Stimulated activated CD8-positive, alpha-beta memory T cell treated with anti-CD3 and anti-CD28 coated beads, Interleukin-7, amount 100 ng/mL, for 1 hour (primary cell): ENCODE measurements around the gene KCNH4.

Experiments
- DNase-seq, 2 donors: peaks; one replicate each; pipeline ENCODE4 v3.0.0-alpha.2; 2020; ENCODE audit warnings: low read depth in 2 of 2

Gene KCNH4

DNA sequence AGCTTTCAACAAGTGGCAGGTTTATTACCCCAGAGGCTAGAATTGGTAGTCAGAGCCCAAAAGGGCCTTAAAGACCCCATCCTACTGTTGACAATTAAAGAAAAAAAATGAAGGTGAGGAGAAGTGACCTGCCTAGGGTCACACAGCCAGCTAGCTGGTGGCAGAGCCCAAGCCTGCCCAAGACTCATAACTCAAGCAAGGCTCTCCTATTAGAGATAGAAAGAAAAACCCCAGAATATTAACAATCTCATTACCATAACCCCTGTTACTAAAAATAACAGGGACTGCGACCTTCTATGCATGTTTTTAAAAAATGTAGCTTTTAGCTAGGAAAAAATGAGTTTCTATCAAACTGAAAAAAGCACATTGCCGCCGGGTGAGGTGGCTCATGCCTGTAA, 44.3 kb downstream of the KCNH4 start:
- no peak for DNase-seq

DNA sequence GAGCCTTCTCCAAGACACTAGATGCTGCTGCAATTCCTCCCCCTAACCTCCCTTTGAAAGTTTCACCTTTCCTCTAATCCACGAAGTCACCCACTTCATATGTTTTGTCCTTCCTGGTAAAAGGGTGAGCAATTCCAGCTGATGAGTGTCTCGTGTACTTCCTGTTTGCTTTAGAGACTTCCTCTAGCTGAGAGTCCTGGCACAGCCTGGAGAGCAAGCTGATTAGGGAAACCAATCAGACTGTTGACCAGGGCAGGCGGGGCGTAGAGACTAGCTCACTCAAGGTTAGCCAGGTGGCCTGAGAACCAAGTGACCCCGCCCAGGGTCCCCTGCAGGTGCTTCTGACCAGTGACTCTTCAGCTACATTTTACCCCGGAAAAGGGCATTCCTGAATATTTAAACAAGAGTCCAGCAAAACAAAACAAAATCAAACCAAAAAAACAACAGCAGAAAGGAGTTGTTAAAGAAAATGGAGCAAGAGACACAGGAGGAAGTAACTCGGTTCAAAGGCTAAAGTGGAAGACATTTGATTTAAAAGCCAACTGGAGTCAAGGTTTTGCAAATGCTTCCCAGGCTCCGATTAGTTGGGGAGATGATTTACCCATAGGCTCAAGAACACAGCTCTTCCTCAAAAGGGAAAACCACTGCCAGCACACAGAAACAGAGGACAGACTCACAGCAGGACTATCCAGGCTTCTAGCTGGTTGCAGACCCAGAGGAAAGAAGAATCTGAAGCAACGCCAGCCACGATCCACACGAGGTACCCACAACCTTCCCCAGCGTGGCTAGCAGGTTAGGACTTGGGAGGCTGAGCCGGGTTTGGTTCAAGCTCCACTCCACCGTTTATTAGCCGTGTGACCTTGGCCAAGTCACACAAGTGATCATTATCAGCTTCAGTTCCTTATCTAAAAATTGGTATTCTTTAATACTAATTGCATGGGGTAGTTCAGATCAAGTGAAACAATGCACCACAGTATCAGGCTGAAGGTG, 45.0 kb downstream of the KCNH4 start:
- DNase-seq, result no peak

- no peak for DNase-seq
Measured at GRCh38 chr17:42135151-42135550, 45.8 kb downstream of the KCNH4 start.

DNA sequence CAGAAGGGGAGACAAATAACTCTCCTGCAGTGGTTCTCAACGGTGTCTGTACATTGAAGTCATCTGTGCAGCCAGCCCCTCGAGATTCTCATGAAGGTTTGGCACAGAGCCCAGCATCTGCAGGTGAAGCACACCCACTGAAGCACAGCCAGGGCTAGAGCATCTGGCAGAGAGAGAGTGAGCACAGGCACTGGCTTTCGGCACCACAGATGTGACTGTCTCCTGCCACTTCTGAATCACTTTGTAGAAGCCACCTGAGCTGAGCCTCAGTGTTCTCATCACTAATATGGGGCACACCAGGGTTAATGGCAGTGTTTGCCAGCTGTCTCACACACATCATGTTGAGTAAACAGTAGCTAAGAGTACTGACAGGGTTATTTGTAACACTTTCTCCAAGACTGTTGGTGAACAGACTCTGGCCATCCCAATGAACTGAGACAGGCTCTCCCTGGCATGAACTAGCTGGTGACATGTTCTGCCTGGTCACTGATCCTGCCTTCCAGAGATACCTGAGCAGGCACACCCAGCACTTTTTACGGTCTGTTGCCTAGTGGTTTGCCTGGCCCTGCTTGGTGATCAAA, 47.4 kb downstream of the KCNH4 start:
- DNase-seq, result no peak

GRCh38 chr17:42132941-42133340, 48.0 kb downstream of the KCNH4 start:
- DNase-seq, result no peak

DNA sequence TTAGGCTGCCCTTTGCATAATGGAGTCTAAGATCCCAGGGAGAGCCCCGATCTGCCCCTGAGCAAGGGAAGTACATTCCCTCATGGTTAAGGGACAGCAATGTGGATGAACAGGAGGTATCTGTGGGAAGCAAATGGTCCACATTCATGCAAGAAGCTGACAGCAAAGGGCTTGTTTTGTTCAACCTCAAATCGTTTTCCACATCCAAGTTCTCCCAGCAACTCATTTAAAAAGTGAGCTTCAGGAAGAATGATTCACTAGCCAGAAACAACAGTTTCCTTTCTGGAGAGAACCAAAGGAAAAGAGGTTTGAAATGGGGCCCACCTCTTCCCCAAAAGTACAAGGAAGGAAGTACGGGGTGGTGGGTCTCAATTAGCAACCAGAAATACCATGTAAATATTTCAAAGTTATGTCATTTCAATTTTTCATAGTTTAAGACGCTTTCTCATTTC, 48.9 kb downstream of the KCNH4 start:
- no peak for DNase-seq

DNA sequence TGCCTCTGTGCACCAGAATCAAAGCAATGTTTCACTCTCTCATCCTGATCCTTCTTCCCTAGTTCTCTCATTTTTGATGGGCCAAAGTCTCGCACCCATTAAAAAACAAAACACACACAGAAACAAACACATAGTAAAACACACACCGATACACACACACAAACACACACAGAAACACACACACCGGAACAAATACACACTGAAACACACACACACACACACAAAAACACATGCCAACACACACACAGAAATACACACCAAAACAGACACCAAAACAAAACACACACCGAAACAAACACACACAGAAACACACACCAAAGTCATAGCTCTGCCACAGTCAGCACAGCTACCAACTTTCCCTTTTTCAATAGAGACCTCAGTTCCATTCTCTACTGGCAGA, 49.7 kb downstream of the KCNH4 start:
- DNase-seq, result no peak

GRCh38 chr17:42130310-42130936, 50.5 kb downstream of the KCNH4 start:
- DNase-seq, result no peak

DNA sequence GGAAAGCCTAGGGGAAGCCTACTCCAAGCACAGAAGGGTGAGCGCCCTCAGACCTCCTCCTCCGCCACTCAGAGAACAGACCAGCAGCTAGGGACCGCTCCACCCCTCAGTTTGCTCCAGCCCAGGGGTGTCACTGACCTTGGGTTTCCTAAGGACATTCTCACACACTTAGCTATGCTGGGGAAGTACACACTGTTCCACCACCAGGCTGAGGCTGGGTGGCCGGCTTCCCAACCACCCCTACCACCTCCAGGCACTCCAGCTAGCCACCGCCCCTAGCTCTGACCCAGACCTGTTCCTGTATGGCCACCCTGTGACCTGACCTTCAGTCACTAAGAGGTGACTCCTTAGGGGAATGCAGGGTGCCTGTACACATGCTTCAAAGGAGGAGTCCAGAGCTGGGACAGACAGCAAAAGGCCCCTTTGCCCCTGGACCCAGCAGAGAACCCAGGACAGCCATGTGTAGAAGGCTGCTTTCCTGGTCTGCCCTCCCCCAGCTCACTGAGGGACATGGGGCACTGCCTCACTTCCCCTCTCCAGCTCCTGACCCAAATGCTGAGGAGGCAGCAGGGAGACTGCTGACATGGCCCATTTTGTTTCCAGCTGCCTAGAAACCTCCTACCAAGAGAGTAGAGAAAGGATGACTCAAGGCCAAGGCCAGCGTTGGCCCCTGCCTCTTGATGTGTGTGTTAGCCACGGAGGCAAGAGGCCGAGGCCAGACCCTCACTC, 51.7 kb downstream of the KCNH4 start:
- no peak for DNase-seq

GRCh38 chr17:42127414-42127813, 53.5 kb downstream of the KCNH4 start:
- DNase-seq, result no peak

GRCh38 chr17:42126836-42127235, 54.1 kb downstream of the KCNH4 start:
- no peak for DNase-seq

- no peak for DNase-seq
Measured at GRCh38 chr17:42125565-42125964, 55.4 kb downstream of the KCNH4 start.

DNA sequence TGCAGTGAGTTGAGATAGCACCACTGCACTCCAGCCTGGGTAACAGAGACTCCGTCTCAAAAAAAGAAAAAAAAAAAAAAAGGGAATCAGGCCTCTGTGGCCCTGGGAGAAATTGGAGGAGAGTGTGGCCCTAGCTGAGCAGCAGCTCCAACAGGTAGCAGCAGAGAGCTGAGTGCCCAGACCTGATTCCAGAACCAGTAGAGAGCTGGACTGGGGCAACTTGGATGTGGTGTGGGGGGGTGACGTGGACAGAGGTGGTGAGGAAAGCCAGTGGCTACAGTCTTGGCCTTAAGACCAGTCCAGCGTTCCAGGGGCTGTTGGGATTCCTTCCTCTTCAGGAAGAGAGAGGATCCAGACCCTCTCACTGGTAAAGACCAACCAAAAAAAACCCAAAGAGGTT, 56.7 kb downstream of the KCNH4 start:
- no peak for DNase-seq

GRCh38 chr17:42122371-42123303, 58.3 kb downstream of the KCNH4 start, which contains the start of gene HSPB9:
TSS of gene HSPB9 (plus strand) at chr17:42122804. CDS start at chr17:42122851, 47 bp downstream.
- DNase-seq, result no peak

- DNase-seq, result peak; percentile 45 to 56
Measured at GRCh38 chr17:42120770-42121769, 59.9 kb downstream of the KCNH4 start, which contains the start of gene KAT2A. TSS of gene KAT2A (minus strand) at chr17:42121367. CDS start at chr17:42121304, 63 bp downstream.

- DNase-seq, result no peak
Measured at GRCh38 chr17:42120161-42120769, 60.7 kb downstream of the KCNH4 start.

GRCh38 chr17:42119301-42119700, 61.6 kb downstream of the KCNH4 start:
- no peak for DNase-seq

DNA sequence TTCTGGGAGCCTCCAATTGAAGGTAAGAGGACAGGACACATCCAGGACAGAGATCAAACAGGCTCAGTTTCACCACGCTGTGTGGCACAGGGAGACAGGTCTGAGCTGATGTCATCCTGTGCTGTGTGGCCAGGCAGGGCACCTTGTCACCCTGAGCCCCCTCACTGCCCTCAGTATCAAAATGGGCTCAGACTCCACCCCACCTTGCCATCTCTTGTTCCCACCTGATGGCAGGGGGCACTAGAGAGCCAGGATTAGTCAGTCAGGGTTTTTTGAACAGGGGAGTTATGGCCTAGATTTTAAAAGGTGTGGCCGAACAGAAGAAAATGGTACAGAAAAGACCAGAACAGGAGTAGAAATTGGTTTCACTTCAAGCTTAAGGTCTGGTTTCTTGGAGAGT, 62.4 kb downstream of the KCNH4 start:
- DNase-seq, result no peak

DNA sequence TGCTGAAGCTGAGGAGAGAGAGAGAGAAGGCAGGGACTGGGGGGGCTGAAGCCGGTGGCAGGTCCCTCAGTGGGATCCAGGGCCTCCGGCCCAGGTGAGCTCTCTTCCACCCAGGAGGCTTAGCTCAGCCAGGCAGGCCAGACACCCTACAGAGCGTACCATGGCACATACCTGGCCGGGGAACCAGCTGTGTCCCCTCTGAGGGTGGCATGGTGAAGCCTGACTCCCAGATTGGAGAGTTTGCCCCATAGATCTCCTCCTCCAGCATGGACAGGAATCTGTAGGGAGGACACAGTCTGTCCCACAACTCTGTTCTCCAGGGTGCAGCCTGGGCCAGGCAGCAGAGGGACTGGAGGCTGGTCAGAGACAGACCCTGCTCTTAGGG, 62.8 kb downstream of the KCNH4 start:
- DNase-seq, result no peak
